Ishikawa (cell line): ENCODE data around the gene GPD2.

ENCODE experiments used
- CEBPB ChIP-seq: IDR thresholded peaks from 2 replicates; pipeline ENCODE4 v1.6.1; 2012
- CREB1 ChIP-seq: IDR thresholded peaks from 2 replicates; pipeline ENCODE4 v1.6.1; 2012; ENCODE audit warnings: low read depth
- EGR1 ChIP-seq: IDR thresholded peaks from 2 replicates; pipeline ENCODE4 v1.6.1; 2012
- EP300 ChIP-seq: IDR thresholded peaks from 2 replicates; pipeline ENCODE4 v1.6.1; 2012; ENCODE audit warnings: borderline replicate concordance
- FOXM1 ChIP-seq: IDR thresholded peaks from 2 replicates; pipeline ENCODE4 v1.6.1; 2012; ENCODE audit warnings: low read depth, borderline replicate concordance
- MAX ChIP-seq: IDR thresholded peaks from 2 replicates; pipeline ENCODE4 v1.6.1; 2012
- NFIC ChIP-seq: IDR thresholded peaks from 2 replicates; pipeline ENCODE4 v1.6.1; 2012
- RAD21 ChIP-seq: IDR thresholded peaks from 2 replicates; pipeline ENCODE4 v1.6.1; 2012; ENCODE audit warnings: low read depth
- REST ChIP-seq: IDR thresholded peaks from 2 replicates; pipeline ENCODE4 v1.6.1; 2012; ENCODE audit warnings: low read depth, mild to moderate bottlenecking
- TAF1 ChIP-seq: IDR thresholded peaks from 2 replicates; pipeline ENCODE4 v1.6.1; 2012; ENCODE audit warnings: low read depth, mild to moderate bottlenecking
- TCF12 ChIP-seq: IDR thresholded peaks from 2 replicates; pipeline ENCODE4 v1.6.1; 2012; ENCODE audit warnings: low read depth
- TEAD4 ChIP-seq: IDR thresholded peaks from 2 replicates; pipeline ENCODE4 v1.6.1; 2012
- USF1 ChIP-seq: IDR thresholded peaks from 2 replicates; pipeline ENCODE4 v1.6.1; 2012
- YY1 ChIP-seq: IDR thresholded peaks from 2 replicates; pipeline ENCODE4 v1.6.1; 2012; ENCODE audit warnings: low read depth
- ZBTB7A ChIP-seq: IDR thresholded peaks from 2 replicates; pipeline ENCODE4 v1.6.1; 2012; ENCODE audit warnings: low read depth

Gene GPD2

GRCh38 chr2:156602552-156602933 is 166.4 kb downstream of the GPD2 start:
- TF ChIP-seq TCF12 (no peak), CREB1 (no peak)

GRCh38 chr2:156615836-156616322 is 179.7 kb downstream of the GPD2 start:
- no peak for TF ChIP-seq NFIC
- TF ChIP-seq TCF12: no peak
- TF ChIP-seq FOXM1: no peak
- no peak for TF ChIP-seq YY1
- no peak for TF ChIP-seq EP300
- TF ChIP-seq TEAD4: no peak
- TF ChIP-seq EGR1: no peak
- TF ChIP-seq TAF1: no peak
- no peak for TF ChIP-seq ZBTB7A
- TF ChIP-seq USF1: no peak
- no peak for TF ChIP-seq CEBPB
- no peak for TF ChIP-seq REST
- no peak for TF ChIP-seq CREB1
- no peak for TF ChIP-seq RAD21
- no peak for TF ChIP-seq MAX

- TF ChIP-seq TEAD4 (no peak), TAF1 (no peak), USF1 (no peak), CEBPB (no peak), RAD21 (no peak), REST (no peak)
Observed at GRCh38 chr2:156619021-156619539, 182.9 kb downstream of the GPD2 start.

- TF ChIP-seq TAF1 (no peak), TCF12 (no peak), TEAD4 (no peak), USF1 (no peak)
Observed at GRCh38 chr2:156622491-156622890, 186.3 kb downstream of the GPD2 start.

GRCh38 chr2:156625360-156626170 is 189.4 kb downstream of the GPD2 start:
- TF ChIP-seq TAF1 (no peak), RAD21 (no peak), MAX (no peak), CEBPB (no peak), CREB1 (no peak), TEAD4 (no peak), FOXM1 (no peak), ZBTB7A (no peak), NFIC (no peak), EGR1 (no peak), YY1 (no peak)

GRCh38 chr2:156626931-156627330 is 190.8 kb downstream of the GPD2 start:
- TF ChIP-seq YY1: no peak
- TF ChIP-seq EGR1: no peak
- no peak for TF ChIP-seq MAX
- no peak for TF ChIP-seq RAD21
- TF ChIP-seq ZBTB7A: no peak
- no peak for TF ChIP-seq TCF12
- no peak for TF ChIP-seq USF1
- TF ChIP-seq NFIC: no peak
- no peak for TF ChIP-seq TAF1
- TF ChIP-seq EP300: no peak
- no peak for TF ChIP-seq TEAD4
- no peak for TF ChIP-seq CREB1
- no peak for TF ChIP-seq CEBPB
- TF ChIP-seq REST: no peak
- no peak for TF ChIP-seq FOXM1
